ENCODE data around the gene IGFBP7.

The IGFBP7 gene

GRCh38 chr4:57094832-57095223 lies 15.4 kb downstream of the IGFBP7 start:
- H3K27ac ChIP-seq (ENCODE audit: low read depth, low read length) = no peak overlapping the region
- H4K12ac ChIP-seq (ENCODE audit: low read depth, low read length) = no peak overlapping the region
- peaks cover 12 to 22% of the 10 kb centered on the region in 2 experiments for H3K4me1 ChIP-seq (ENCODE audit: control insufficient read depth in 1 of 2, insufficient read depth in 2 of 2, low read length in 2 of 2)
- H2BK120ac ChIP-seq (ENCODE audit: insufficient read depth, low read length, poor library complexity) = no peak overlapping the region
- H2AK5ac ChIP-seq (ENCODE audit: low read length) = no peak overlapping the region
- peaks cover 4% of the 10 kb centered on the region for H3K79me2 ChIP-seq (ENCODE audit: control insufficient read depth, insufficient read depth, low read length, poor library complexity)
- H2BK12ac ChIP-seq (ENCODE audit: low read length) = no peak overlapping the region
- H3K4ac ChIP-seq (ENCODE audit: low read depth, low read length) = no peak overlapping the region
- no peaks in the 10 kb centered on the region for H3K27me3 ChIP-seq (ENCODE audit: insufficient read depth, low read length)
- no peak overlapping the region for H3K4me3 ChIP-seq (ENCODE audit: low read depth, low read length)
- DNase-seq = no peak
- no peaks in the 10 kb centered on the region for H3K9me3 ChIP-seq (ENCODE audit: insufficient read depth, low read depth, low read length)
- H4K8ac ChIP-seq (ENCODE audit: low read depth, low read length) = no peak overlapping the region
- H2BK5ac ChIP-seq (ENCODE audit: low read depth, low read length, poor library complexity) = no peak overlapping the region
- H4K91ac ChIP-seq (ENCODE audit: low read depth, low read length) = no peak overlapping the region
- no peak overlapping the region for H3K23ac ChIP-seq (ENCODE audit: low read length)
- no peak overlapping the region for H2AFZ ChIP-seq (ENCODE audit: insufficient read depth, low read length, poor library complexity)
- no CpG with 5 or more reads among the region's 3 CpGs for WGBS (ENCODE audit: extremely low coverage, insufficient coverage, insufficient read length)
- H3K4me2 ChIP-seq (ENCODE audit: low read length) = no peak overlapping the region
- H3K14ac ChIP-seq (ENCODE audit: low read length) = no peak overlapping the region
- no peak overlapping the region for H3K9ac ChIP-seq (ENCODE audit: low read length)
- H3K18ac ChIP-seq (ENCODE audit: low read length) = no peak overlapping the region
- H3K36me3 ChIP-seq (ENCODE audit: control insufficient read depth in 1 of 2, insufficient read depth in 2 of 2, low read length in 2 of 2) = peaks cover 8 to 17% of the 10 kb centered on the region in 2 experiments
- H3K79me1 ChIP-seq (ENCODE audit: low read length) = peaks cover 5% of the 10 kb centered on the region

DNA sequence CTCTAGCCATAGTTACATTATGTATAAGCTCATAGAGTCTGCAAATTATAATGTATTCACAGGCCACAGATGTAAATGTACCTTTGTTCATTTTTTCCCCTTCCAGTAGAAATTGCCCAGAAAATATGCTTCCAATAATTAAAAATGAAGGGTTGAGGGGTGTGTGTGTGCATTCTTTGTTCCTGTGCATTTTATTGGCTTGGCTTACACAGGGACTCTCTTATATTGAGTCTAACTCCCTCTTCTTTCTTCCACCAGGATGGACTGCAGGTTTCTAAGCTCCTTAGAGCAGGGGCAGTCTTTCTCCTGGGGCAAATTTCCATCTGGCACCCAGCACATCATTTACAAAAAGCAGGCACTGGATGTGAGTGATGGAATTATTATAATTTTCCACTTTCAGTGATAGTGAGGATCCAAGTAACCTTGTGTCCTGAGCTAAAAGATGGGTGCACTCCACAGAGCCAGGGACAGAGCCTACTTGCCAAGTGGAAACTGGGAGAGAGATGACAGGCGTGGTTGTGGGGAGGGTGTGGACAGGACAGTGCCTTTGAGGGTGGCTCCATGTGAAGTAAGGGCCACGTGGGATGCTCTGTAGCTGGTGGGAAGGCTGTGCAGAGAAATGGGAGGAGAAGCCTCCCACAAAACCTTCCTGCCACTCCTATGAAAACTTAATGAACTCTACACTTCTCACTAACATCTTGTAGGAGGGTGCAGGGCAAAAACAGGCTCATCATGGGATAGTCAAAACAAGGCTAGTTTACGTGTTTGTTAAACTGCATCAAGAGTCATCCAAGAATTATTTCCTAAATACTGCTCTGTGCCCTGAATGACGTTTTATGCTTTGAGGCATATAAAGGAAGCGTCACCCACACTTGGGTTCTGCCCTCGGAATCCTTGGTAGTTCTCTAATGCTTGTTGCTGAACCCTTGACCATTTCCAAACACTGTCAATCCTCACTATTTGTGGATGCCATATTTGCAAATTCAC lies 16.0 kb downstream of the IGFBP7 start:
- Histone ChIP-seq H3K27me3 (ENCODE audit: insufficient read depth, low read length) (no peaks in the 10 kb centered on the region), H3K4ac (ENCODE audit: low read depth, low read length) (peak overlapping the region; percentile 12), H3K18ac (ENCODE audit: low read length) (no peak overlapping the region), H2AFZ (ENCODE audit: insufficient read depth, low read length, poor library complexity) (no peak overlapping the region), H4K12ac (ENCODE audit: low read depth, low read length) (no peak overlapping the region), H3K36me3 (ENCODE audit: control insufficient read depth in 1 of 2, insufficient read depth in 2 of 2, low read length in 2 of 2) (peaks cover 8 to 18% of the 10 kb centered on the region in 2 experiments), H3K27ac (ENCODE audit: low read depth, low read length) (no peak overlapping the region), H3K23ac (ENCODE audit: low read length) (no peak overlapping the region), H2BK12ac (ENCODE audit: low read length) (peak overlapping the region; percentile 79), H2BK120ac (ENCODE audit: insufficient read depth, low read length, poor library complexity) (no peak overlapping the region), H3K79me1 (ENCODE audit: low read length) (peaks cover 5% of the 10 kb centered on the region), H2BK5ac (ENCODE audit: low read depth, low read length, poor library complexity) (no peak overlapping the region), H3K9me3 (ENCODE audit: insufficient read depth, low read depth, low read length) (no peaks in the 10 kb centered on the region), H4K91ac (ENCODE audit: low read depth, low read length) (no peak overlapping the region), H3K4me3 (ENCODE audit: low read depth, low read length) (no peak overlapping the region), H3K79me2 (ENCODE audit: control insufficient read depth, insufficient read depth, low read length, poor library complexity) (peaks cover 4% of the 10 kb centered on the region), H3K14ac (ENCODE audit: low read length) (no peak overlapping the region), H4K8ac (ENCODE audit: low read depth, low read length) (peak overlapping the region; percentile 46), H3K4me1 (ENCODE audit: control insufficient read depth in 1 of 2, insufficient read depth in 2 of 2, low read length in 2 of 2) (peaks cover 8 to 18% of the 10 kb centered on the region in 2 experiments), H2AK5ac (ENCODE audit: low read length) (no peak overlapping the region), H3K4me2 (ENCODE audit: low read length) (no peak overlapping the region), H3K9ac (ENCODE audit: low read length) (no peak overlapping the region)
- no peak for DNase-seq
- no CpG with 5 or more reads among the region's 6 CpGs for whole genome bisulfite sequencing (ENCODE audit: extremely low coverage, insufficient coverage, insufficient read length)

DNA sequence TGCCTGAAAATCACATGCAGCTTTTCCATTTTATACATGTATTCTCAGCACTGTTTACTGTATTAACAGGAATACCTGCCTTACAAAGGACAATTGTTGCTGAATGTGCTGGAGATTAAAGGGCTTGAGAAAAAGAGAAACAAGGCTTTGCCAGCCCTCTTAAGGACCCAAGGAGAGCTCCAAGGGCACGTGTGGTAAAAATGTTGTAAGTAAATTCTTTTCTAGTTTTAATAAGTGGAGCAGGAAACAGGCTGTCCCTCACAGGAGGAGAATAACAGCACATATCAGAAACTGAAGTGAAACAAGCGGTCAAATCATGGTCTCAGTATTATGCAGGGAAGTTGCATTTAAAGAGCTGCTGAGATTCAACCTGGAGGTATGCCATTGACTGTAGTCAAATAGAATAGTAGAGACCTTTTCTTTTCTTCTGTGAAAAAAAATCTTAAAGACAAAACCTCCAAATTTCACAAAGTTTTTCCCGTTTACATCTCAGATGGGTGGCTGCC lies 18.5 kb downstream of the IGFBP7 start:
- Histone ChIP-seq H3K4ac (ENCODE audit: low read depth, low read length) (no peak overlapping the region), H3K23ac (ENCODE audit: low read length) (no peak overlapping the region), H3K14ac (ENCODE audit: low read length) (no peak overlapping the region), H2AFZ (ENCODE audit: insufficient read depth, low read length, poor library complexity) (no peak overlapping the region), H4K12ac (ENCODE audit: low read depth, low read length) (no peak overlapping the region), H3K9me3 (ENCODE audit: insufficient read depth, low read depth, low read length) (no peaks in the 10 kb centered on the region), H3K79me2 (ENCODE audit: control insufficient read depth, insufficient read depth, low read length, poor library complexity) (no peaks in the 10 kb centered on the region), H3K27me3 (ENCODE audit: insufficient read depth, low read length) (no peaks in the 10 kb centered on the region), H2AK5ac (ENCODE audit: low read length) (no peak overlapping the region), H3K27ac (ENCODE audit: low read depth, low read length) (no peak overlapping the region), H3K79me1 (ENCODE audit: low read length) (no peaks in the 10 kb centered on the region), H3K36me3 (ENCODE audit: control insufficient read depth in 1 of 2, insufficient read depth in 2 of 2, low read length in 2 of 2) (peaks cover 6 to 16% of the 10 kb centered on the region in 2 experiments), H3K4me3 (ENCODE audit: low read depth, low read length) (no peak overlapping the region), H3K9ac (ENCODE audit: low read length) (no peak overlapping the region), H2BK120ac (ENCODE audit: insufficient read depth, low read length, poor library complexity) (no peak overlapping the region), H4K8ac (ENCODE audit: low read depth, low read length) (no peak overlapping the region), H3K4me2 (ENCODE audit: low read length) (no peak overlapping the region), H2BK5ac (ENCODE audit: low read depth, low read length, poor library complexity) (no peak overlapping the region), H3K18ac (ENCODE audit: low read length) (no peak overlapping the region), H2BK12ac (ENCODE audit: low read length) (no peak overlapping the region), H4K91ac (ENCODE audit: low read depth, low read length) (no peak overlapping the region), H3K4me1 (ENCODE audit: control insufficient read depth in 1 of 2, insufficient read depth in 2 of 2, low read length in 2 of 2) (peaks cover 0 to 7% of the 10 kb centered on the region in 2 experiments)
- WGBS (ENCODE audit: extremely low coverage, insufficient coverage, insufficient read length) = no CpG with 5 or more reads among the region's 3 CpGs
- no peak for DNase-seq

DNA sequence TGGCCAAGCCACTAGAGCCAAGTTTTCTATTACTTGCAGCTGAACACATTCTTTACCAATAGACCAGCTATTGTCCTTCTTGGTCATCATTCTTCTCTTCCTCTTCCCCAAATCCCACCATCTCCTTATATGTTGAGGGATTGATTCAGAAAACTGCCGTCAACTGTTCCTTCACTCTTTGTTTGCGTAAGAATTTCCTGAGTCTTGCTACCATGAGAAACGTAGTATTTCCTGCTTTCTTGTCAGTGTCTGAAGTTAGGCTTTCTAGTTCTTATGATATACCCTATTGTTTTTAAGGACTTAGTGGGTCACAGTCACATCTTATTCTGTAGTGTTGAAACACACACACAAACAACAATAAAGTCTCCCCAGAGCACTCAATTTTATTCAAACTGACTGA lies 20.1 kb downstream of the IGFBP7 start:
- Histone ChIP-seq H4K8ac (ENCODE audit: low read depth, low read length) (no peak overlapping the region), H2AFZ (ENCODE audit: insufficient read depth, low read length, poor library complexity) (no peak overlapping the region), H3K23ac (ENCODE audit: low read length) (no peak overlapping the region), H4K12ac (ENCODE audit: low read depth, low read length) (no peak overlapping the region), H3K4me3 (ENCODE audit: low read depth, low read length) (no peak overlapping the region), H3K4ac (ENCODE audit: low read depth, low read length) (no peak overlapping the region), H4K91ac (ENCODE audit: low read depth, low read length) (no peak overlapping the region), H3K4me2 (ENCODE audit: low read length) (no peak overlapping the region), H3K36me3 (ENCODE audit: control insufficient read depth in 1 of 2, insufficient read depth in 2 of 2, low read length in 2 of 2) (peaks cover 12 to 20% of the 10 kb centered on the region in 2 experiments), H3K4me1 (ENCODE audit: control insufficient read depth in 1 of 2, insufficient read depth in 2 of 2, low read length in 2 of 2) (peaks cover 0 to 5% of the 10 kb centered on the region in 2 experiments), H2BK120ac (ENCODE audit: insufficient read depth, low read length, poor library complexity) (no peak overlapping the region), H3K9me3 (ENCODE audit: insufficient read depth, low read depth, low read length) (no peaks in the 10 kb centered on the region), H3K14ac (ENCODE audit: low read length) (no peak overlapping the region), H3K79me1 (ENCODE audit: low read length) (no peaks in the 10 kb centered on the region), H3K27ac (ENCODE audit: low read depth, low read length) (no peak overlapping the region), H2BK12ac (ENCODE audit: low read length) (no peak overlapping the region), H2AK5ac (ENCODE audit: low read length) (no peak overlapping the region), H3K9ac (ENCODE audit: low read length) (no peak overlapping the region), H3K79me2 (ENCODE audit: control insufficient read depth, insufficient read depth, low read length, poor library complexity) (no peaks in the 10 kb centered on the region), H3K18ac (ENCODE audit: low read length) (no peak overlapping the region), H2BK5ac (ENCODE audit: low read depth, low read length, poor library complexity) (no peak overlapping the region), H3K27me3 (ENCODE audit: insufficient read depth, low read length) (no peaks in the 10 kb centered on the region)
- no CpG with 5 or more reads among the region's 3 CpGs for WGBS (ENCODE audit: extremely low coverage, insufficient coverage, insufficient read length)
- DNase-seq = no peak

Data from trophoblast cell (in vitro differentiated cells and primary cell).